HepG2 (cell line): ENCODE results near the gene CD80. TPM values are rescaled to one million over a fixed set of nuclear protein-coding genes. Genes with fewer than 3 reads are reported as not detected.

ENCODE experiments used
- AKAP8 ChIP-seq: sonication (generic); formaldehyde crosslinking; IDR thresholded peaks from 2 replicates; pipeline ENCODE4 v1.5.1; 2020; ENCODE audit warnings: mild to moderate bottlenecking, missing genetic modification reagents
- ATRX ChIP-seq: sonication (generic); formaldehyde crosslinking; IDR thresholded peaks from 2 replicates; pipeline ENCODE4 v1.4.0; 2020; ENCODE audit warnings: missing genetic modification reagents, borderline replicate concordance
- EEA1 ChIP-seq: sonication (generic); formaldehyde crosslinking; IDR thresholded peaks from 2 replicates; pipeline ENCODE4 v1.5.1; 2020; ENCODE audit warnings: mild to moderate bottlenecking, missing genetic modification reagents, borderline replicate concordance
- FOSL2 ChIP-seq: sonication (generic); formaldehyde crosslinking; IDR thresholded peaks from 2 replicates; pipeline ENCODE4 v1.4.0; 2020; ENCODE audit warnings: missing genetic modification reagents
- FOXK2 ChIP-seq: fragments of 450-650 bp; IDR thresholded peaks from 2 replicates; pipeline ENCODE4 v1.6.1; 2016
- KDM5A ChIP-seq: fragments of 200-600 bp; sonication (generic); IDR thresholded peaks from 2 replicates; pipeline ENCODE4 v1.7.0; 2018; ENCODE audit warnings: antibody characterized with exemption, mild to moderate bottlenecking, low read length, borderline replicate concordance
- MEIS2 ChIP-seq: sonication (generic); formaldehyde crosslinking; IDR thresholded peaks from 2 replicates; pipeline ENCODE4 v1.9.0; 2021; ENCODE audit warnings: mild to moderate bottlenecking, missing genetic modification reagents
- NBN ChIP-seq: fragments of 450-650 bp; conservative IDR thresholded peaks from 2 replicates; pipeline ENCODE4 v1.6.1; 2017
- PCBP1 ChIP-seq: fragments of 200-400 bp; formaldehyde crosslinking; IDR thresholded peaks from 2 replicates; pipeline ENCODE4 v1.6.1; 2017; ENCODE audit warnings: mild to moderate bottlenecking, low read depth, low read length, borderline replicate concordance
- PHF8 ChIP-seq: sonication (generic); formaldehyde crosslinking; IDR thresholded peaks from 2 replicates; pipeline ENCODE4 v1.5.0; 2020; ENCODE audit warnings: missing genetic modification reagents
- PLRG1 ChIP-seq: fragments of 450-650 bp; conservative IDR thresholded peaks from 2 replicates; pipeline ENCODE4 v1.6.1; 2016
- PPARG ChIP-seq: conservative IDR thresholded peaks from 2 replicates; pipeline ENCODE4 v1.6.1; 2016; ENCODE audit warnings: missing biosample characterization, missing genetic modification reagents
- SIN3A ChIP-seq: IDR thresholded peaks from 2 replicates; pipeline ENCODE4 v1.6.1; 2011; ENCODE audit warnings: low read depth, mild to moderate bottlenecking, control low read depth, low read length, borderline replicate concordance
- XRCC5 ChIP-seq: fragments of 200-400 bp; formaldehyde crosslinking; optimal IDR thresholded peaks from 2 replicates; pipeline ENCODE3; 2017; ENCODE audit warnings: mild to moderate bottlenecking, low read length
- ZBTB21 ChIP-seq: sonication (generic); formaldehyde crosslinking; IDR thresholded peaks from 2 replicates; pipeline ENCODE4 v1.4.0; 2020; ENCODE audit warnings: missing genetic modification reagents
- ZMYM2 ChIP-seq: sonication (generic); formaldehyde crosslinking; IDR thresholded peaks from 2 replicates; pipeline ENCODE4 v1.8.0; 2022; ENCODE audit warnings: mild to moderate bottlenecking, missing genetic modification reagents
- ZMYM3 ChIP-seq: sonication (generic); formaldehyde crosslinking; IDR thresholded peaks from 2 replicates; pipeline ENCODE4 v1.5.1; 2020; ENCODE audit warnings: mild to moderate bottlenecking, missing genetic modification reagents
- ZNF558 ChIP-seq: sonication (generic); formaldehyde crosslinking; IDR thresholded peaks from 2 replicates; pipeline ENCODE4 v1.9.0; 2022; ENCODE audit warnings: mild to moderate bottlenecking, missing genetic modification reagents, borderline replicate concordance
- ZNF83 ChIP-seq: sonication (generic); formaldehyde crosslinking; IDR thresholded peaks from 2 replicates; pipeline ENCODE4 v1.4.0; 2020; ENCODE audit warnings: missing genetic modification reagents, mild to moderate bottlenecking, borderline replicate concordance
- polyA plus RNA-seq, 8 experiments: library from polyadenylated mRNA; depleted of rRNA in 3 of 8; stranded (reverse) in 7 of 8; unstranded in 1 of 8; fragments of >200 nt; fragmentation: Illumina TruSeq in 4 of 8; extraction: Trizol in 4 of 8; gene quantifications; 2 replicates each; pipeline versions ENCODE4 v1.2.1 to v1.2.3, GENCODE V29; 2011 to 2016; ENCODE audit warnings: low read depth in 4 of 8, missing spikeins in 1 of 8, mixed read lengths in 1 of 8; ENCODE audit not compliant: insufficient read depth in 1 of 8
- total RNA-seq, 5 experiments: library from RNA; depleted of rRNA; stranded (reverse); fragments of >200 nt; fragmentation: Illumina TruSeq; extraction: Trizol; gene quantifications; 2 replicates each; pipeline ENCODE4 v1.2.3, GENCODE V29; 2016; ENCODE audit warnings: low read depth in 1 of 5
- TF ChIP-seq, protein P1 (sequence below): sonication (generic); formaldehyde crosslinking; IDR thresholded peaks from 2 replicates; pipeline ENCODE4 v1.8.0; 2022; ENCODE audit warnings: missing genetic modification reagents, low read depth, mild to moderate bottlenecking, borderline replicate concordance
- TF ChIP-seq, protein P2 (sequence below): sonication (generic); formaldehyde crosslinking; IDR thresholded peaks from 2 replicates; pipeline ENCODE4 v1.5.1; 2020; ENCODE audit warnings: missing genetic modification reagents, mild to moderate bottlenecking, borderline replicate concordance
- TF ChIP-seq, protein P3 (sequence below): IDR thresholded peaks from 2 replicates; pipeline ENCODE4 v1.6.1; 2012; ENCODE audit warnings: low read depth, low read length, improper control_type of control experiment
- TF ChIP-seq, protein P4 (sequence below): sonication (generic); formaldehyde crosslinking; IDR thresholded peaks from 2 replicates; pipeline ENCODE4 v1.5.1; 2020; ENCODE audit warnings: missing genetic modification reagents, mild to moderate bottlenecking, borderline replicate concordance
- TF ChIP-seq, protein P5 (sequence below): fragments of 450-650 bp; IDR thresholded peaks from 2 replicates; pipeline ENCODE4 v1.6.1; 2016

Gene CD80
- total and polyA plus RNA-seq, 2 of the 13 experiments (the other 11 are each of a cell fraction or from before 2014, with no cell fraction given): not detected

DNA sequence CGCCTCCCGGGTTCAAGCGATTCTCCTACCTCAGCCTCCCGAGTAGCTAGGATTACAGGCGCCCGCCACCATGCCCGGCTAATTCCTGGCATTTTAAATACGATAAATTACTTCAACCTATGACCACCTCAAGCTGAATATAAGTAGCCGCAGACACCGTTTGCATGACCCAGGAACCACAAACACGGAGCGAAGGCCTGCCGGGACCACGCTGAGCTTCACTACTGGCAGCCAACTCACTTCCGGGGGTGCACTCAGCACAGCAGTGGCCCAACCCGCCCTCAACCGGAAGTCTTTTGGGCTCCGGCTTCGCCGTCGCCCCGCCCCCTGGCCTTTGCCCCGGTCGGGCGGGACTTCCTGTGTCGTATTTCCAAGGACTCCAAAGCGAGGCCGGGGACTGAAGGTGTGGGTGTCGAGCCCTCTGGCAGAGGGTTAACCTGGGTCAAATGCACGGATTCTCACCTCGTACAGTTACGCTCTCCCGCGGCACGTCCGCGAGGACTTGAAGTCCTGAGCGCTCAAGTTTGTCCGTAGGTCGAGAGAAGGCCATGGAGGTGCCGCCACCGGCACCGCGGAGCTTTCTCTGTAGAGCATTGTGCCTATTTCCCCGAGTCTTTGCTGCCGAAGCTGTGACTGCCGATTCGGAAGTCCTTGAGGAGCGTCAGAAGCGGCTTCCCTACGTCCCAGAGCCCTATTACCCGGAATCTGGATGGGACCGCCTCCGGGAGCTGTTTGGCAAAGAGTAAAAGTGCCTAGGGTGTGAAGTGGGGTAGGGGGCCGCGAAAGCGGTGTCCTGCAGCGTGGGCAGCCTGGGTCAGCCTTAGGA is 61.0 kb downstream of the CD80 start, which contains the start of gene TIMMDC1 (continued):
- TF ChIP-seq, protein P1, sequence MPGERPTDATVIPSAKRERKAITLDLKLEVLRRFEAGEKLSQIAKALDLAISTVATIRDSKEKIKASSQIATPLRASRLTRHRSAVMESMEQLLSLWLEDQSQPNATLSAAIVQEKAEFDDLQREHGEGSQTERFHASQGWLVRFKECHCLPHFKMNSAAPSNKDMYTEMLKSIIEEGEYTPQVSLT: 0 out of 2 replicates have a peak, but pooled peaks have one; percentile 21
- TF ChIP-seq ZMYM2 (CRISPR knock-in tag) (peak; percentile 65; the same call in 1 of the 2 replicates), FOXK2 (no peak), ZNF558 (CRISPR knock-in tag) (peak; percentile 79; the same call in 1 of the 2 replicates), ZMYM3 (CRISPR knock-in tag) (peak; percentile 7; the same call in 1 of the 2 replicates), ZBTB21 (CRISPR knock-in tag) (peak; percentile 60; the same call in 1 of the 2 replicates), SIN3A (peak; percentile 76; the same call in 1 of the 2 replicates), XRCC5 (peak; percentile 76), PCBP1 (peak; percentile 76; the same call in 1 of the 2 replicates), PHF8 (CRISPR knock-in tag) (peak; percentile 92), FOSL2 (CRISPR knock-in tag) (peak; percentile 18; the same call in 1 of the 2 replicates), EEA1 (CRISPR knock-in tag) (peak; percentile 48; the same call in 1 of the 2 replicates), ATRX (CRISPR knock-in tag) (no peak), AKAP8 (CRISPR knock-in tag) (no peak), PLRG1 (no peak), PPARG (CRISPR knock-in tag) (peak; percentile 74; the same call in 1 of the 2 replicates), KDM5A (peak; percentile 54; the same call in 1 of the 2 replicates), ZNF83 (CRISPR knock-in tag) (peak; percentile 77; the same call in 1 of the 2 replicates), MEIS2 (CRISPR knock-in tag) (peak; percentile 35; the same call in 1 of the 2 replicates), NBN (no peak)
- TF ChIP-seq, protein P2, sequence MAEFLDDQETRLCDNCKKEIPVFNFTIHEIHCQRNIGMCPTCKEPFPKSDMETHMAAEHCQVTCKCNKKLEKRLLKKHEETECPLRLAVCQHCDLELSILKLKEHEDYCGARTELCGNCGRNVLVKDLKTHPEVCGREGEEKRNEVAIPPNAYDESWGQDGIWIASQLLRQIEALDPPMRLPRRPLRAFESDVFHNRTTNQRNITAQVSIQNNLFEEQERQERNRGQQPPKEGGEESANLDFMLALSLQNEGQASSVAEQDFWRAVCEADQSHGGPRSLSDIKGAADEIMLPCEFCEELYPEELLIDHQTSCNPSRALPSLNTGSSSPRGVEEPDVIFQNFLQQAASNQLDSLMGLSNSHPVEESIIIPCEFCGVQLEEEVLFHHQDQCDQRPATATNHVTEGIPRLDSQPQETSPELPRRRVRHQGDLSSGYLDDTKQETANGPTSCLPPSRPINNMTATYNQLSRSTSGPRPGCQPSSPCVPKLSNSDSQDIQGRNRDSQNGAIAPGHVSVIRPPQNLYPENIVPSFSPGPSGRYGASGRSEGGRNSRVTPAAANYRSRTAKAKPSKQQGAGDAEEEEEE (CRISPR knock-in tag): no peak; the same call in 1 of the 2 replicates
- TF ChIP-seq, protein P3, sequence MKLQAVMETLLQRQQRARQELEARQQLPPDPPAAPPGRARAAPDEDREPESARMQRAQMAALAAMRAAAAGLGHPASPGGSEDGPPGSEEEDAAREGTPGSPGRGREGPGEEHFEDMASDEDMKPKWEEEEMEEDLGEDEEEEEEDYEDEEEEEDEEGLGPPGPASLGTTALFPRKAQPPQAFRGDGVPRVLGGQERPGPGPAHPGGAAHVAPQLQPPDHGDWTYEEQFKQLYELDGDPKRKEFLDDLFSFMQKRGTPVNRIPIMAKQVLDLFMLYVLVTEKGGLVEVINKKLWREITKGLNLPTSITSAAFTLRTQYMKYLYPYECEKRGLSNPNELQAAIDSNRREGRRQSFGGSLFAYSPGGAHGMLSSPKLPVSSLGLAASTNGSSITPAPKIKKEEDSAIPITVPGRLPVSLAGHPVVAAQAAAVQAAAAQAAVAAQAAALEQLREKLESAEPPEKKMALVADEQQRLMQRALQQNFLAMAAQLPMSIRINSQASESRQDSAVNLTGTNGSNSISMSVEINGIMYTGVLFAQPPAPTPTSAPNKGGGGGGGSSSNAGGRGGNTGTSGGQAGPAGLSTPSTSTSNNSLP: no peak
- TF ChIP-seq, protein P4, sequence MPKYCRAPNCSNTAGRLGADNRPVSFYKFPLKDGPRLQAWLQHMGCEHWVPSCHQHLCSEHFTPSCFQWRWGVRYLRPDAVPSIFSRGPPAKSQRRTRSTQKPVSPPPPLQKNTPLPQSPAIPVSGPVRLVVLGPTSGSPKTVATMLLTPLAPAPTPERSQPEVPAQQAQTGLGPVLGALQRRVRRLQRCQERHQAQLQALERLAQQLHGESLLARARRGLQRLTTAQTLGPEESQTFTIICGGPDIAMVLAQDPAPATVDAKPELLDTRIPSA: no peak
- TF ChIP-seq, protein P5, sequence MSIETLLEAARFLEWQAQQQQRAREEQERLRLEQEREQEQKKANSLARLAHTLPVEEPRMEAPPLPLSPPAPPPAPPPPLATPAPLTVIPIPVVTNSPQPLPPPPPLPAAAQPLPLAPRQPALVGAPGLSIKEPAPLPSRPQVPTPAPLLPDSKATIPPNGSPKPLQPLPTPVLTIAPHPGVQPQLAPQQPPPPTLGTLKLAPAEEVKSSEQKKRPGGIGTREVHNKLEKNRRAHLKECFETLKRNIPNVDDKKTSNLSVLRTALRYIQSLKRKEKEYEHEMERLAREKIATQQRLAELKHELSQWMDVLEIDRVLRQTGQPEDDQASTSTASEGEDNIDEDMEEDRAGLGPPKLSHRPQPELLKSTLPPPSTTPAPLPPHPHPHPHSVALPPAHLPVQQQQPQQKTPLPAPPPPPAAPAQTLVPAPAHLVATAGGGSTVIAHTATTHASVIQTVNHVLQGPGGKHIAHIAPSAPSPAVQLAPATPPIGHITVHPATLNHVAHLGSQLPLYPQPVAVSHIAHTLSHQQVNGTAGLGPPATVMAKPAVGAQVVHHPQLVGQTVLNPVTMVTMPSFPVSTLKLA: peak; percentile 2; the same call in 1 of the 2 replicates
